HT-29 (cell line): ENCODE data around the gene CDYL. TPM values are rescaled to one million over a fixed set of nuclear protein-coding genes. Genes with fewer than 3 reads are reported as not detected.

Experiments
- DNase-seq: peaks from one replicate; pipeline ENCODE4 v3.0.0-alpha.2; 2015; ENCODE audit warnings: low spot score
- total RNA-seq: library from RNA; depleted of rRNA; stranded (reverse); fragments of >200 nt; shearing (Covaris generic); gene quantifications from 2 replicates; pipeline ENCODE4 v1.2.3, GENCODE V29; 2014; rRNA removed

The CDYL gene, protein sequence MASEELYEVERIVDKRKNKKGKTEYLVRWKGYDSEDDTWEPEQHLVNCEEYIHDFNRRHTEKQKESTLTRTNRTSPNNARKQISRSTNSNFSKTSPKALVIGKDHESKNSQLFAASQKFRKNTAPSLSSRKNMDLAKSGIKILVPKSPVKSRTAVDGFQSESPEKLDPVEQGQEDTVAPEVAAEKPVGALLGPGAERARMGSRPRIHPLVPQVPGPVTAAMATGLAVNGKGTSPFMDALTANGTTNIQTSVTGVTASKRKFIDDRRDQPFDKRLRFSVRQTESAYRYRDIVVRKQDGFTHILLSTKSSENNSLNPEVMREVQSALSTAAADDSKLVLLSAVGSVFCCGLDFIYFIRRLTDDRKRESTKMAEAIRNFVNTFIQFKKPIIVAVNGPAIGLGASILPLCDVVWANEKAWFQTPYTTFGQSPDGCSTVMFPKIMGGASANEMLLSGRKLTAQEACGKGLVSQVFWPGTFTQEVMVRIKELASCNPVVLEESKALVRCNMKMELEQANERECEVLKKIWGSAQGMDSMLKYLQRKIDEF
- total RNA-seq = 33.1 and 41.6 TPM in 2 replicates

GRCh38 chr6:4776131-4776492 is at the start of gene CDYL:
CDYL (plus strand) TSS chr6:4776404; CDS start chr6:4776784, 380 bp downstream.
- DNase-seq = peak; percentile 84

GRCh38 chr6:4726645-4727044 is 49.6 kb upstream of the CDYL start:
- no peak for DNase-seq

GRCh38 chr6:4727217-4727616 is 49.0 kb upstream of the CDYL start:
- no peak for DNase-seq

- DNase-seq = peak; percentile 34
These were observed 48.4 kb upstream of the CDYL start for GRCh38 chr6:4727671-4728435.

GRCh38 chr6:4728436-4728769 is 47.8 kb upstream of the CDYL start:
- DNase-seq = no peak

GRCh38 chr6:4728926-4729325 is 47.3 kb upstream of the CDYL start:
- no peak for DNase-seq

GRCh38 chr6:4731996-4732395 is 44.2 kb upstream of the CDYL start:
- no peak for DNase-seq

DNA sequence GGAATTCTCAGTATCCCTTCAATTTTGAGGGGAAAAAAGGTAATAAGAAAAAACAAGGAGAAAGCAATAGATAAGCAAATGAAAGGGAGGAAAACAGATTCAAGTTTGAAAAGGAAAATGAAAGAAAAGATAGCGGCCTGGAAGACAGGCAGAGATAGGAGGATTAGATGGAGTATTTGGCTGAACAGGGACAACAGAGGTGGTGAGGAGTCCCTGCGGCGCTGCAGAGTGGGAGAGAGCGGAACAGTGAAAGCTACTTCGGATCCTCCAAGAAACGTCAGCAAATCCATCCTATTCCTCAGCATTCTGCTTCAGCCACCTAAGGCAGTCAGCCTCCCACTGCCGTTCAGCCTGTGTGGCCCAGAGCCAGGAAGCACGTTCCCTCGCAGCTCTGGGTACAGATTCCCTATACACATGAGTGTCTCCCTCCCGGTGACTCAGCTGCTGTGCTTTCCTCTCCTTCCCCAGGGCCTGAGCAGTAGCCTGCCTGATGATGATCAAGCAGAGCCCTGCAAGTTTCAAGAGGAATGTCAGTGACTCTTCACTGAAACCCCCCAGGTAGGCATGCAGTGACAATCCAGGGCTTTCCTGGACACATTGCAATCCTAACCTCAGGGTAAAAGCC is 43.4 kb upstream of the CDYL start:
- peak; percentile 8 for DNase-seq

- DNase-seq = no peak
These were observed 39.8 kb upstream of the CDYL start for GRCh38 chr6:4736371-4736873.

DNA sequence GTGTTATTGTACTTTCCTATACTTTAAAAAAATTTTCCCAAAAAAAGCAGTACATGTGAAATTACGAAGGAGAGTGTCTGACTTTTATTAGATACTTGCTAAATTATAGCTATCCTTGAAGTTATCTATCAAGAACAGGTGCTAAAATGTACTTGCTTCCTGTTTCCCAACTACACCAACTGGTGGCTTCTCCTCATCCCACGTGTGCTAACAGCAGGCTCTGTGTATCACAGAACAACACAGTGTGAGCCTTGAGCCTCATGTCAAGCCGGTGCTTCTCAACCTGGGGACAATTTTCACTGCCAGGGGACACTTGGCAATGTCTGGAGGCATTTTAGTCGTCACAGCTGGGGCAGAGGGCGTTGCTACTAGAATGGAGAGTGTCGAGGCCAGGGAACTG is 36.2 kb upstream of the CDYL start:
- no peak for DNase-seq

DNA sequence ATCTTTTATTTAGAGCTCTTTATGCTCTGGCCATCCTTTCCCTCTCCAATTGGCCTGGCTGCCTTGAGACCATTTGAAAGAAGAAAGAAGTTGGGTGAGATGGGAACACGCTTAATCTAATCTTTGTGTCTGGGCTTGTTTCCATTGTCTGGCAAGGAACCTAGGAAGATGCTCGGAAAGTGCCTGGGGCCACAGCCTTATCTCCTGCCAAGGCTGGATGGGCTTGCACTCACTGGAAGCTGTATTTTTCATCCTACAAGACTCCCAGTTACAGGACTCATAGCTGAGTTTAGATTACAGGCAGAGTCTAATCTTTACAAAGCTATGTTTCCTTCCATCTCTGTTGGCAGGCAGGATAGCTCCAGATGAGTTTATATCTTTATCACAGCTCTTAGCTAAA is 33.1 kb upstream of the CDYL start:
- DNase-seq = no peak

DNA sequence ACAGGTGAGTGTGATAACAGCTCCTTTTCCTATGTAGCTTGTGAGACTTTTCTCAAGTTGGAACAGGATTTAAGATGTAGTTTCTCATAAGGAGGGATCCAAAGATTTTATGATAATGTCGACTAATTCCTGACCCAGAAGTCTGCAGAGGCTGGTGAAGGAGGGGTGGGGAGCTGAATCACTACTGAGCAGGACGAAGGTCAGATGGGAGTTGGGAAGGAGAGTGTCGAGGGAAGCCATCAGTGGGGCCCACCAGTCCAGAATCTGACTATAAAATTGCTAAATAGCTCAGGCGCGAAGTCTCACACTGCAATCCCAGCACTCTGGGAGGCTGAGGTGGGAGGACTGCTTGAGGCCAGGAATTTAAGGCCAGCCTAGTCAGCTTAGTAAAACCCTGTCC is 32.3 kb upstream of the CDYL start:
- DNase-seq = no peak

GRCh38 chr6:4747588-4747987 is 28.6 kb upstream of the CDYL start:
- no peak for DNase-seq

DNA sequence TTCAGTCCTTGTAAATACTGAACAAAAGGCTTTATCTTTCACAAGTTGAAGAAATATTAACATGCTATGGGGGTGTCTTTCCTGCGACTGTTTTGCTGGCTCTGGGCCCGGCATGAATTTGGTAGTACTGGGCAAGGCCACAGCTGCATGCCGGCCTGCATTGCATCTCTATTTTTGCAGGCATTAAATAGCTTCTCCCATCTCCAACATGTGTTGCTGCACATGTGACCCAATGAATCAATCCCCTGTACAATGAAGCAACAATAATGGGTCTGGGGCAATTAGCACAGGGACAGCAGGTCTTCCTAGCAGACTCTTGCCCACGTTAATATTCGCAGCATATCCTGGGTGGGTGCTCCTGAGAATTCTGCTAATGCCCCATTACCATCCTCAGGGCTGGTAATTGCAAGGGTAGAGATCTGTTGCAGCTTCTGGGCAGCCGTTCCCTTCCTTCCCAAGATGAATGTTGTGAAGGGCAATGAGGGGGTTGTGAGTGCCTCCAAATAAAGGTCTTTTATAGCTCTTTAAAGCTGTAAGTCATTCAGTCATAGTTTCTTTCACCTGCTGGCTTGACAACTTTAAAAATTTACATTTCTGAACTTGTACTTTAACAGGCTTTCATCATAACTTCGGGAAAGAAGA is 24.3 kb upstream of the CDYL start:
- no peak for DNase-seq

- no peak for DNase-seq
These were observed 20.0 kb upstream of the CDYL start for GRCh38 chr6:4756247-4756646.

DNA sequence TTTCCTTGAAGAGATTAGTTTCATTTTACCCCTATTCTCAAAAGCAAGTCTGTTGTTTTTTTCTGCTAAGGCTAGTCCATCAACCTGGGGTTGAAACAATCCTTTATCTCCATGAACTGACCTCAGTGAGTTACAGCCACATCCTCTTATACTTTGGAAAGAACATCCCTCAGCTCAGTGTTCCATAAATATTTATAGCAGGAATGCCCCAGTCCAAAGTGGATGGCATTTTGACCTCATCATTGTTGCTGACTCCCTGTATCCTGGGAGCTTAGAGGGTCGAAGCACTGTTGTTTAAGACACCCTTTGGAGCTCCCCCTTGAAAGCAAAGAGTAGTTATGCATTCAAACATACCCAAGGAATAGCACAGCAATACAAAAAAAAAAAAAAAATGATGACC is 16.2 kb upstream of the CDYL start:
- no peak for DNase-seq

DNA sequence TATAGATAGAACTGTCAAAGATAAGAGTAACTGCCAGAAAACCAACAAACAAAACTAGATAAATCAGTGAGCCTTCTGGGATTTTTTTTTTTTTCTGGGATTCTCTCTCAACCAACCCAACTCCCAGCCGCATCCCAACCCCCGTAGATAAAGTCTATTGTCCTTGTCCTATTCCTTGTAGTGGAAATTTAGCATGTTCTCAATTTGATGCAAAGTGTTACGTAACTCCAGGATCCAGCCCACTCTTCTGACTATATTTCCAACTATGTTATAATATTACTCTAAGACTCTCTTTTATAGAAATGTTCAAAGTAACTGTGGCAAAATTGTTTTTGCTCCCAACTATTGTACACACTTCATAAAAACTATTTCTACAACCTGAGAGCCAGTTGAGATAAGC is 15.4 kb upstream of the CDYL start:
- DNase-seq = no peak

GRCh38 chr6:4762294-4762693 is 13.9 kb upstream of the CDYL start:
- no peak for DNase-seq

GRCh38 chr6:4763921-4764320 is 12.3 kb upstream of the CDYL start:
- no peak for DNase-seq

DNA sequence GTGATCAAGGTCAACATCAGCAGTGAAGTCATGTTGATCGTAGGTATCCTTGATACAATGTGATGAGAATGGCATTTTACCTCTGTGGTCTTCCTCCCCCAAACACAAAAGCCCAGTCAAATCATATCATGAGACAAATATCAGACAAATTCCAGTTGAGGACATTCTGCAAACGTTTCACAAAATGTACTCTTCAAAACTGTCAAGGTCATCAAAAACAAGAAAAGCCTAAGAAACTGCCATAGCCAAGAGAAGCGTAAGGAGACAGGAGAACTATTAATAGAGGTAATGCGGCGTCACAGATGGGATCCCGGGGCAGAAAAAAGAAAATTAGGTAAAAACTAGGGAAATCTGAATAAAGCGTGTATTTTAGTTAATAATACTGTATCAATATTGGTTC is 7.4 kb upstream of the CDYL start:
- DNase-seq = no peak

DNA sequence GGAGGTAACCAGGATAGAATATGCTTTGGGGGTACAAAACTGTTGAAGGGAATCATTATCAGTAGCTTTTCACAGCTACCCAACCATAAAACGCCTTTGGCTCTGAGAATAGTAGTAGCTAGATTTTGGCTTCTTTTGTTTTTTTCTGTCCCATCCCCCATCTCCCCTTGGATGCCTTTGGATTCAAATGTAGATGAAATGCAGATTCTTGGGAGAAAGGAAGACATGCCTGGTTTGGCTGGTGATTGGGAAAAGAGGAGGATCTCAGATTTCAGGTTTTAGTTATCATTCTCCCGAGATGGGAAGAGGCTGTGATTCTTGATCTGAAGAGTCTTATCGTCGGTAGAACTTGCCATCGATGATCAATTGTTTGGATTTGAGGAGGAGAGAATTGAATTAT is 3.5 kb upstream of the CDYL start:
- no peak for DNase-seq

- DNase-seq = no peak
These were observed 3.0 kb upstream of the CDYL start for GRCh38 chr6:4773181-4773580.
